MM.1S (cell line): ENCODE results near the gene CASP9.

Experiments used
- EZH2 ChIP-seq: fragments of 300-600 bp; sonication (generic); optimal IDR thresholded peaks from 2 replicates; pipeline ENCODE3; 2017; ENCODE audit warnings: low read depth, mild to moderate bottlenecking, antibody characterized with exemption, low read length, mixed read lengths
- TF ChIP-seq, protein P1 (sequence below): fragments of 300-600 bp; sonication (generic); IDR thresholded peaks from 2 replicates; pipeline ENCODE4 v1.5.1; 2016; ENCODE audit warnings: antibody characterized with exemption, low read length, mixed read lengths

DNA sequence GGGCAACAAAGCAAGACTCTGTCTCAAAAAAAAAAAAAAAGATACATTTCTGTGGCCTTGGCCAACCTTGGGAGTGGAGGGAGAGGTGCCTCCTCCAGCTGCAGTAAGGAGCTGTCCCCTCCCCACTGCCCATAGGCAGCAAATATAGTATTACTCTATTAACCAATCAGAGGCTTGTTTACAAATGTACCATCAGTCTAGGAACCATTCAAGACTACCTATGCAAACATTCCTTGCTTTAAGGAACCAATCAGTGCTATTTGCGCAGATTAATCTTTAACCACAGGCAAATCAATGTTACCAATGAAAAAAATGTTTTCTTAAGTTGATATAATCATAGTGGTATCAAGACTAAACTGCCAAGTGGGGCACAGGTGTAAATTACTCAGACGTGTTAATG, 66.4 kb downstream of the CASP9 start:
- TF ChIP-seq, protein P1, sequence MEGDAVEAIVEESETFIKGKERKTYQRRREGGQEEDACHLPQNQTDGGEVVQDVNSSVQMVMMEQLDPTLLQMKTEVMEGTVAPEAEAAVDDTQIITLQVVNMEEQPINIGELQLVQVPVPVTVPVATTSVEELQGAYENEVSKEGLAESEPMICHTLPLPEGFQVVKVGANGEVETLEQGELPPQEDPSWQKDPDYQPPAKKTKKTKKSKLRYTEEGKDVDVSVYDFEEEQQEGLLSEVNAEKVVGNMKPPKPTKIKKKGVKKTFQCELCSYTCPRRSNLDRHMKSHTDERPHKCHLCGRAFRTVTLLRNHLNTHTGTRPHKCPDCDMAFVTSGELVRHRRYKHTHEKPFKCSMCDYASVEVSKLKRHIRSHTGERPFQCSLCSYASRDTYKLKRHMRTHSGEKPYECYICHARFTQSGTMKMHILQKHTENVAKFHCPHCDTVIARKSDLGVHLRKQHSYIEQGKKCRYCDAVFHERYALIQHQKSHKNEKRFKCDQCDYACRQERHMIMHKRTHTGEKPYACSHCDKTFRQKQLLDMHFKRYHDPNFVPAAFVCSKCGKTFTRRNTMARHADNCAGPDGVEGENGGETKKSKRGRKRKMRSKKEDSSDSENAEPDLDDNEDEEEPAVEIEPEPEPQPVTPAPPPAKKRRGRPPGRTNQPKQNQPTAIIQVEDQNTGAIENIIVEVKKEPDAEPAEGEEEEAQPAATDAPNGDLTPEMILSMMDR, result no peak
- TF ChIP-seq EZH2, result no peak
